Measurements from ENCODE around the gene TMEM178A. TPM values are rescaled to one million over a fixed set of nuclear protein-coding genes. Genes with fewer than 3 reads are reported as not detected.

TMEM178A gene
- total RNA-seq, 1 experiment from 2014 or later = 0.79 TPM

- no peak for DNase-seq (ENCODE audit: low read depth)
Observed at GRCh38 chr2:39676342-39676741, 10.6 kb downstream of the TMEM178A start.

GRCh38 chr2:39678170-39678569 is 12.5 kb downstream of the TMEM178A start:
- DNase-seq (ENCODE audit: low read depth) = no peak

DNA sequence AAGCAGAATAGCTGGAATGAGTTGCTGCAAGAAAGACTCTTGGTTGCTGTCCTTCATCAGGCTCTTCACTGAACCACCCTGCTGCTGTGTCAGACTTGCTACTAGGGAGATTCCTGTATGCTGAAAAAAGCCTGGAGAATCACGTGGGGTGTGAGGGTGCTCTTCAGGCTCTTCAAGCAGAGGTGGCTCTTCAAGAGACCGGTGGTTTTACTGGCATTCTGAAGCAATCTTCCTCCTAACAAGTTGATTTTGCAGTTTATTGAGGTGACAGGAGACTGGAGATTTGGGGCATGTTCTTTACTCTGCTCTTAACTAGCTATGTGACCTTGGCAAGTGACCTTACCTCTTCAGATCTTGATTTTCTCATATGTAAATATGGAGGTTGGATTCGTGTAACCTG is 14.1 kb downstream of the TMEM178A start:
- no peak for DNase-seq (ENCODE audit: low read depth)

- no peak for DNase-seq (ENCODE audit: low read depth)
Observed at GRCh38 chr2:39682066-39682692, 16.5 kb downstream of the TMEM178A start.

GRCh38 chr2:39683022-39683699 is 17.4 kb downstream of the TMEM178A start:
- no peak for DNase-seq (ENCODE audit: low read depth)

DNA sequence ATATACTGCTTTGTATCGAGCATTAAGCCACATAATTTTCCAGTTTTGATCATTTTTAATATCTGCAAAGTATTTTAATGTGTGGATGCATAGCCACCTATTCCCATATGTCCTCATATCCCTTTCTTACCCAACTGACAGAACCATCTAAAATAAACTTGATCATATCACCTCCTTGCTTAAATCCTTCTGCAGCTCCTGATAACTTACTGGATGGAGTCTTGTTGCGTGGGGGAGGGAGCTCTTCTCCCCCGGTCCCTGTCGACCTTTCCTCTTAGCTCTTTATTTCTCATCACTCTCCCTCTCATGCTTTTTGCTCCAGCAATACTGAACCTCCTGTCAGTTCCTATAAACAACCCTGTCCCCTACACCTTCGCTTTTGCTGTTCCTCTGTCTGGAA is 18.7 kb downstream of the TMEM178A start:
- no peak for DNase-seq (ENCODE audit: low read depth)

DNA sequence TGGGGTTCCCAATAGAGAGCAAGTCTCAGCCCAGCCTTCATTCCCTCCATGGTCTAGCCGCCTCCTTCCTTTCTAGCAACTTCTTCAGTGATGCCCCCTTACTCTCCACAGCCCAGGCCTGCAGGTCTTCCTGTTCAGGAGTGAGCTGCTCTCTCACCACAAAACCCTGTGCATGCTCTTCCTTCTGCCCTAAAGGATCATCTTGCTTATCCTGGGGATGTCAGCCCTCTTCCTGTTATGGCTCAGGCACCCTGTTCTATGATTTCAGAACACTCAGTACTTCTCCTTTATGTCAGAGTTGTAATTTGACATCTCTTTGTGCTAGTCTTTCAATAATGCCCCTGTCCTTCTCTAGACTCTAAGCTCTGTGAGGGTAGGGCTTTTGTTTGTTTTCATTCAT is 19.4 kb downstream of the TMEM178A start:
- DNase-seq (ENCODE audit: low read depth) = no peak

DNA sequence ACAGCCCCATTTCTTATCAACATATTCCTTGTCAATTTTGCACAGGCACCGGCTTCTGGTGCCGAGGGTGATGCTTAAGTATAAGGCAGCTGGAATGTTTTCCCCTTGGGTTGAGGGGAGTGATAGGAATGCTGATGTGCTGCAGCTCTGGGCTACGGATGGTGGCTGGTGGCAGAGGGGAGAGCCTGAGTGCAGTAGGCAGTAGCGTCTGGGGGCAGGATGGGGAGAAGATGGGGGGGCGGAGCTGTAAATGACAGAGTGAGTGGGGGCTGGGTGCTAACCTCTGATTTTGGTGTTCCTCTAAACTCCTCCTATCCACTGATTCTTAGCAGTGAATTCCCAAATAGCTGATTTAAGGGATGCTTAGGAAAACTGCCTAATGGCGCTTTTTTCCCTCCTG is 20.7 kb downstream of the TMEM178A start:
- DNase-seq (ENCODE audit: low read depth) = no peak

- DNase-seq (ENCODE audit: low read depth) = no peak
Observed at GRCh38 chr2:39688181-39688580, 22.5 kb downstream of the TMEM178A start.

DNA sequence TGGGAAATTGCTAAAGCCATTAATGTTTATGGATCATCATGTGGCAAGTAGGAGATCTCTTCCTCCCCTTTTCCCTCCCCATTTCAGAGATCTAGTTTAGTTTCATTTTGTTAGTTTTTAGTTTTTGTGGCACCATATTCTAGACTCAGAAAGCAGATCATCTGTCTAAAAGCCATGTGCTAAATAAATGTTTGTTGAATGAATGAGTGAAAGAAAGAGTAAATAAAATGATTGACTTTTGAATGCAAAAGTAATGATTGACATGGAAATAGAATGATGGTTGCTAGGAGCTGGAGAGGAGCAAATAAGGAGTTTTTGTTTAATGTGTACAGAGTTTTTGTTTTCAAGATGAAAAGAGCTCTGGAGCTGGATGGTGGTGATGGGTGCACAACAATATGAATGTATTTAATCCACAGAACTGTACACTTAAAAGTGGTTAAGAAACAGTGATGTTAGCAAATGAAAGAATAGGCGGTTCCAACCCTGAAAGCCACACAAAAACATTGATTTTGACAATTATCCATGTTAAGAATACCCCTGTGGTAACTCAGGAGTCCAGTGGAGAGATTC is 23.6 kb downstream of the TMEM178A start:
- no peak for DNase-seq (ENCODE audit: low read depth)

GRCh38 chr2:39689876-39690275 is 24.2 kb downstream of the TMEM178A start:
- DNase-seq (ENCODE audit: low read depth) = no peak

DNA sequence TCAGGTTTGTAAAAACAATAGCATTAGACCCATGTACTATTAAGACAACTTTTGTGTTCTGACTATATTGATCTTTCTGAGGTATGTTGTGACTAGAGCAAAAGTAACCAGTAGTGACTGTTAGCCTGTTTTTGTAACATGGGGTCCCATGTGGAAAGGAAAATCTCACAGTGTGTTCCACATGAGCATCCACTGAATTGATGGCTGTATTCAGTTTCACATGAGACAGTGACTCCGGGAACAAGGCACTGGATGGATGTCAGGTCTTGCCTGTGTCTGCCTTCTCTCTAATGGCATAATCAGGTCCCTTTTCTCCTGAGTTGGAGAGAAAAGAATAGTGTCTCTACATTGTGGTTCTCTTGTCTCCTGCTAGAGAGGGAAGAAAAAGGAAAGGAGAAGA is 27.5 kb downstream of the TMEM178A start:
- DNase-seq (ENCODE audit: low read depth) = no peak

DNA sequence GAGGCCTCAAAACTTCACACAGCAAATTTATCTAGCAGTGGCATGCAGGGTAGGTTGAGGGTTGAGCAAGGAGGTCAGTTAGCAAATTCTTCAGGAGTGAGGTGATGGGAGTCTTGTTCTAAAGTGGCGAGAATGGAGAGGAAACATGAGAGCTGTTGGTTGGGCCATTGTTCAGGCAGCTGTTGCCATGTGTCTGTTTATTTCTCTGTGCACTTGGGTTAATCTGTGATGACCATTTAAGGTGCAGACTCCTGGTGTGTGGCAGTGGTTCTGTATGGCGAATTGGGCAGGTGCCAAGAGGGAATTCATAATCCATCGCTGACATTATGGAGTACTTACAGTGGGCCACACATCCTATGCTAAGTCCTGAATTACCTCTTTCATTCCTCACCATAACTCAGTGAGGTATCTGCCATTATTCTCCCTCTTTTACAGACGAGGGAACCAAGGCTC is 30.4 kb downstream of the TMEM178A start:
- DNase-seq (ENCODE audit: low read depth) = peak; percentile 87

GRCh38 chr2:39696838-39697237 is 31.1 kb downstream of the TMEM178A start:
- peak; percentile 61 for DNase-seq (ENCODE audit: low read depth)

DNA sequence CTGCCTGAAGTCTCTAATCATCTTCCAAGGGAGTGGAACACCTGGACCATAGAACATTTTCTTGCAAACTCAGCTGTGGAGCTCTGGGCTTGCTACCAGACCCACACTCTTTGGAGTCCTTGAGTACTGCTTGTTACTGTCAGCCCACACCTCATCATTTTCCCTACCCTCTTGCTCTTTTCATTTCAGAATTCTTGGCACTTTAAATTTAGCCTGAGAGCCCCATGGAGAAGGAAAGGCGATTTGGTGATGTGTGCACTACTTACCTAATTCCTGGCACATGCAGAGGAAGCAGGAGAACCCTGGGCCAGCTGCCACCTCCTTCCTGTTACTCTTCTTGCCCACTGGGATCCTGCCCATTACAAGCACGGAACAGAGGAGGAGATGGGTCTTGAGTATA is 31.7 kb downstream of the TMEM178A start:
- DNase-seq (ENCODE audit: low read depth) = peak; percentile 15

DNA sequence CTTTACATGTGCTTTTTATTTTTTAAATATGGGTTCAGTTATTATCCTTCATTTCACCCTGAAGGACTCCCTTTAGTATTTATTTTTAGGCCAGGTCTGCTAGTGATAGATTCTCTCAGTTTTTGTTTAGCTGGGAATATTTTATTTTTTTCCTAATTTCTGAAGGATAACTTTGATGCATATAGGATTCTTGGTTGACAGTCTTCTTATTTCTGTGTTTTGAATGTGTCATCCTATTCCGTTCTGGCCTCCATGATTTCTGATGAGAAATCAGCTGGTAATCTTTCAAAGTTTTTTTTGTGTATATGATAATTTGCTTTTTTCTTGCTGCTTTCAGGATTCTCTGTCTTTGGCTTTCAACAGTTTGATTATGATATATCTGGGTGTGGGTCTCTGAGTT is 35.4 kb downstream of the TMEM178A start:
- DNase-seq (ENCODE audit: low read depth) = no peak

DNA sequence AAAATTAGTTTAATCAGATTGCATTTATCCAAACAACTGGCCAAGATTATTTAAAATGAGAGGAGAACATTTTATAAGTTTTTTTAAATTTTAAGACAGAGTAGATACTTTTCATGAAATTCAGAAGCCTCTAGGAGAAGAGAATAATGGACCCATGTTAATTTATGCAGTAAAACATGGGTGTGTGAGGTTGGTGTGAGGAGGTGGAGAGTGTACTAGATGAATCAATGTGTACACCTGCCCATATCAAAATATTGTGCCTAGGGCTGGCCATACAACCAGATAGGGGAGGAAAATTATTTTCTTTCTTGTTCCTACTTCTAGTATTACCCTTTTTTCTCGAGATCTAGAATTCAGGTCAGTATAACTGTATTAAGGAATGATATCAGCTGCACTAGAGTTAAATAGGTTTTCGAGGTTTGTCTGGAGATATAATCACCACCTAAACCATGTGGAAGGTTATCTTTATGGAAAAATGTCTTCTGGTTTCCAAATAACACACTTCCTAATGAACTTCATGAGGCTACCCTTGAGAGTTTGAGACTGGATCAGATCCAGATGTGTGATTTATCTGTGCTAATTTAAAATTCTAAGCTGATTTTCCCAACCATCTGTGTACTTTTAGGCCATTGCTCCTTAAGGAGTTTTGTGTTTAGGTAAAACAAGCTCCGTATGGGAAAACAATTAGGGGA is 37.6 kb downstream of the TMEM178A start:
- DNase-seq (ENCODE audit: low read depth) = no peak

DNA sequence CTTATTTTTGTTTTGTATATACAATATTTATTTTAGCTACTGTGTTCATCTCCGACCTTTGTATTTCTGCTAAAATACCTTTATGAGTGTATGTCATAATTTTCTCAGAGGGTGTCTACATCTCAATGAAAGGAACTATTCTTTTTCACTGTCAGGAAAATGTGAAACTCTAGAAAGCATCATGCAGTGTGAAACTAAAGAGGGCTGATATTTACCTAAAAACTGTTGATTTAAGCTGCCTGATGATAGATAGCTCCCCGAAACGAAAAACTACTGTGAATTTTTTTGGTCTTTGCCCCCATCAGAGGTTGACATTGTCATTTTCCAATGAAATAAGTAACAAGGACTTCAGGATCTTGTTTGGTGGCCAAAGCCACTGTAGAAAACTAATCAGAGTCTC is 38.8 kb downstream of the TMEM178A start:
- DNase-seq (ENCODE audit: low read depth) = no peak

GRCh38 chr2:39705638-39706037 is 39.9 kb downstream of the TMEM178A start:
- no peak for DNase-seq (ENCODE audit: low read depth)

GRCh38 chr2:39706312-39706711 is 40.6 kb downstream of the TMEM178A start:
- DNase-seq (ENCODE audit: low read depth) = no peak

DNA sequence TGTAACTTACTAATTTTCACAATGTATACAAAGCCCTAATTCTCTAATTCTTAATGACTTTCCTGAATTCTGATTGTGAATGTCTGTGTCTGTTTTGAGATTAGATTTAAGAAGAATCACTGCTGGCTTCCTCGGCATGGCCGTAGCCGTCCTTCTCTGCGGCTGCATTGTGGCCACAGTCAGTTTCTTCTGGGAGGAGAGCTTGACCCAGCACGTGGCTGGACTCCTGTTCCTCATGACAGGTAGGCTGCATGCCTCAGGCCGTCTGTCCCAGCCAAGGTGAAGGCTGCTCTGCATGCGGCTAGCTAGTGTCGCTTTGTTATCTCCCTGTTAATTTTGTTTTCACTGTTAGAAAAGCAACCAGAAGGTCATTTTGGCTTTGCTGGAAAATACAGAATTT is 41.2 kb downstream of the TMEM178A start:
- no peak for DNase-seq (ENCODE audit: low read depth)

- no peak for DNase-seq (ENCODE audit: low read depth)
Observed at GRCh38 chr2:39708003-39708402, 42.3 kb downstream of the TMEM178A start.

DNA sequence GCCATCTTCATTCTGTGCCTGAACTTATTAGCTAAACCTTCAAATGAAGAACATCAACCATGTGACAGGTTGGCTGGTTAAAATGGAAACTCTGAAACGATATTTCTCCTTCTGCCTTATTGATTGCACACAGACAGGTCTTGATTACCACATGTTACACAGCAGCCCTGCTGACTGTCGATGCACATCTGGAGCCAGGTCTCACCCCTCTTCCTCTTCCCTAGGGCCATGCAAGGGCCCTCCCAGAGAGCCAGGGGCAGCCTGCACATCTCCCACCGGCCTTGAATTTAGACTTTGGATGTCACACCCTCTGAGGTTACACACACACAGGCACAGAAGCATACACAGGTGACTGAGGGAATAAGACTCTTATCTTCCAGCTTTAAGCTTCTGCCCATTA is 45.1 kb downstream of the TMEM178A start:
- DNase-seq (ENCODE audit: low read depth) = no peak

Data from M059J (cell line).